ENCODE results near the gene G2E3. TPM values are rescaled to one million over a fixed set of nuclear protein-coding genes. Genes with fewer than 3 reads are reported as not detected.

G2E3 gene
- total RNA-seq, 1 donor from 2014 or later: 14.7 TPM

- TF ChIP-seq CTCF (IDR thresholded peaks at IDR 0.05): no peak
- Mint-ChIP-seq H3K4me3 (ENCODE audit: unreplicated experiment) (no peak overlapping the region), H3K27me3 (ENCODE audit: low read depth) (no peaks in the 10 kb centered on the region), H3K36me3 (ENCODE audit: low read depth) (peaks cover 7% of the 10 kb centered on the region), H3K4me1 (ENCODE audit: low read depth) (peaks cover 31% of the 10 kb centered on the region), H3K9me3 (ENCODE audit: low read depth) (no peaks in the 10 kb centered on the region), H3K27ac (ENCODE audit: unreplicated experiment) (no peak overlapping the region)
- DNase-seq (ENCODE audit: low spot score): no peak
Observed at GRCh38 chr14:30607156-30607780, 48.3 kb downstream of the G2E3 start.

GRCh38 chr14:30608533-30609006 lies 49.6 kb downstream of the G2E3 start:
- peaks cover 4% of the 10 kb centered on the region for H3K36me3 Mint-ChIP-seq (ENCODE audit: low read depth)
- H3K4me3 Mint-ChIP-seq (ENCODE audit: unreplicated experiment): no peak overlapping the region
- no peaks in the 10 kb centered on the region for H3K9me3 Mint-ChIP-seq (ENCODE audit: low read depth)
- peaks cover 31% of the 10 kb centered on the region for H3K4me1 Mint-ChIP-seq (ENCODE audit: low read depth)
- peak overlapping the region; percentile 52 for H3K27ac Mint-ChIP-seq (ENCODE audit: unreplicated experiment)
- no peaks in the 10 kb centered on the region for H3K27me3 Mint-ChIP-seq (ENCODE audit: low read depth)
- no peak for DNase-seq (ENCODE audit: low spot score)
- TF ChIP-seq CTCF (IDR thresholded peaks at IDR 0.05): peak; percentile 37

GRCh38 chr14:30610787-30611343 lies 51.9 kb downstream of the G2E3 start:
- peak overlapping the region; percentile 78 for H3K27ac Mint-ChIP-seq (ENCODE audit: unreplicated experiment)

GRCh38 chr14:30614155-30614554 lies 55.2 kb downstream of the G2E3 start:
- Mint-ChIP-seq H3K9me3 (ENCODE audit: low read depth) (no peaks in the 10 kb centered on the region), H3K27ac (ENCODE audit: unreplicated experiment) (no peak overlapping the region), H3K4me1 (ENCODE audit: low read depth) (peaks cover 20% of the 10 kb centered on the region), H3K36me3 (ENCODE audit: low read depth) (peaks cover 5% of the 10 kb centered on the region), H3K27me3 (ENCODE audit: low read depth) (no peaks in the 10 kb centered on the region), H3K4me3 (ENCODE audit: unreplicated experiment) (no peak overlapping the region)
- TF ChIP-seq CTCF (IDR thresholded peaks at IDR 0.05): no peak
- DNase-seq (ENCODE audit: low spot score): no peak

More at GRCh38 chr14:30610787-30611343, 51.9 kb downstream of the G2E3 start:
- no peak overlapping the region for H3K4me3 Mint-ChIP-seq (ENCODE audit: unreplicated experiment)
- no peaks in the 10 kb centered on the region for H3K27me3 Mint-ChIP-seq (ENCODE audit: low read depth)
- H3K36me3 Mint-ChIP-seq (ENCODE audit: low read depth): peaks cover 5% of the 10 kb centered on the region
- no peaks in the 10 kb centered on the region for H3K9me3 Mint-ChIP-seq (ENCODE audit: low read depth)
- TF ChIP-seq CTCF (IDR thresholded peaks at IDR 0.05): peak; percentile 77
- peaks cover 31% of the 10 kb centered on the region for H3K4me1 Mint-ChIP-seq (ENCODE audit: low read depth)
- DNase-seq (ENCODE audit: low spot score): no peak

- H3K27ac Mint-ChIP-seq (ENCODE audit: unreplicated experiment): peak overlapping the region; percentile 57
- peaks cover 8% of the 10 kb centered on the region for H3K36me3 Mint-ChIP-seq (ENCODE audit: low read depth)
- H3K27me3 Mint-ChIP-seq (ENCODE audit: low read depth): no peaks in the 10 kb centered on the region
- H3K4me3 Mint-ChIP-seq (ENCODE audit: unreplicated experiment): no peak overlapping the region
- no peak for TF ChIP-seq CTCF (IDR thresholded peaks at IDR 0.05)
- no peak for DNase-seq (ENCODE audit: low spot score)
- no peaks in the 10 kb centered on the region for H3K9me3 Mint-ChIP-seq (ENCODE audit: low read depth)
- peaks cover 36% of the 10 kb centered on the region for H3K4me1 Mint-ChIP-seq (ENCODE audit: low read depth)
Observed at GRCh38 chr14:30620178-30620577, 61.2 kb downstream of the G2E3 start.

All from chondrocyte (in vitro differentiated cells).